Measurements from ENCODE around the gene TMUB1. TPM values are rescaled to one million over a fixed set of nuclear protein-coding genes. Genes with fewer than 3 reads are reported as not detected.
A peak's percentile ranks its signal among the peaks of the same experiment; 100 is the strongest.

Gene TMUB1
- total and polyA plus RNA-seq, 8 donors, result 12.7 to 86.8 (median 63.6) TPM

GRCh38 chr7:151035026-151035717 is 48.1 kb downstream of the TMUB1 start:
- DNase-seq, result no peak
- Histone ChIP-seq H3K4me1 (peaks cover 12 to 35% (median 25%) of the 10 kb centered on the region in 4 donors), H3K36me3 (peaks cover 18 to 66% (median 56%) of the 10 kb centered on the region in 4 donors), H3K9me3 (no peaks in the 10 kb centered on the region), H3K27ac (no peak overlapping the region), H3K4me3 (no peak overlapping the region), H3K27me3 (no peaks in the 10 kb centered on the region)
- TF ChIP-seq CTCF (IDR thresholded peaks at IDR 0.05) (no peak), EP300 (IDR thresholded peaks at IDR 0.05) (no peak), POLR2A (IDR thresholded peaks at IDR 0.05) (no peak), POLR2AphosphoS5 (IDR thresholded peaks at IDR 0.05) (no peak)
- WGBS, 5 donors, result 89 to 92% (median 90%) methylated on average over 15 to 21 of the region's 21 CpGs
- intact Hi-C loops (cut with DNase I; ENCODE audit: low total_unique reads), result no loop called here

GRCh38 chr7:151034312-151035025 is 48.8 kb downstream of the TMUB1 start:
- WGBS, 5 donors, result 91 to 95% (median 94%) methylated on average over 15 to 21 of the region's 21 CpGs
- Histone ChIP-seq H3K9me3 (no peaks in the 10 kb centered on the region), H3K27ac (no peak overlapping the region), H3K4me1 (peaks cover 9 to 37% (median 23%) of the 10 kb centered on the region in 4 donors), H3K27me3 (no peaks in the 10 kb centered on the region), H3K4me3 (no peak overlapping the region), H3K36me3 (peaks cover 18 to 66% (median 56%) of the 10 kb centered on the region in 4 donors)
- no peak for DNase-seq
- TF ChIP-seq EP300 (IDR thresholded peaks at IDR 0.05), result no peak
- TF ChIP-seq POLR2AphosphoS5 (IDR thresholded peaks at IDR 0.05), result no peak
- TF ChIP-seq CTCF (IDR thresholded peaks at IDR 0.05), result no peak
- no peak for TF ChIP-seq POLR2A (IDR thresholded peaks at IDR 0.05)
- intact Hi-C loops (cut with DNase I; ENCODE audit: low total_unique reads), result no loop called here

- 81 to 97% (median 91%) methylated on average over 5 of the region's 5 CpGs for WGBS, 5 donors
- intact Hi-C loops (cut with DNase I; ENCODE audit: low total_unique reads), result no loop called here
- no peaks in the 10 kb centered on the region for H3K27me3 ChIP-seq
- DNase-seq, result no peak
- peaks cover 18 to 66% (median 56%) of the 10 kb centered on the region in 4 donors for H3K36me3 ChIP-seq
- H3K4me1 ChIP-seq, result peaks cover 7 to 37% (median 23%) of the 10 kb centered on the region in 4 donors
- TF ChIP-seq EP300 (IDR thresholded peaks at IDR 0.05), result no peak
- TF ChIP-seq POLR2AphosphoS5 (IDR thresholded peaks at IDR 0.05), result no peak
- no peak for TF ChIP-seq POLR2A (IDR thresholded peaks at IDR 0.05)
- TF ChIP-seq CTCF (IDR thresholded peaks at IDR 0.05), result no peak
- no peak overlapping the region for H3K4me3 ChIP-seq
- no peak overlapping the region for H3K27ac ChIP-seq
- no peaks in the 10 kb centered on the region for H3K9me3 ChIP-seq
Measured at GRCh38 chr7:151033864-151034249, 49.4 kb downstream of the TMUB1 start.

GRCh38 chr7:151032936-151033863 is 50.1 kb downstream of the TMUB1 start:
- peaks cover 18 to 66% (median 56%) of the 10 kb centered on the region in 4 donors for H3K36me3 ChIP-seq
- 83 to 93% (median 88%) methylated on average over 13 to 17 of the region's 17 CpGs for WGBS, 5 donors

More at GRCh38 chr7:151032936-151033863, 50.1 kb downstream of the TMUB1 start:
- Histone ChIP-seq H3K4me3 (no peak overlapping the region), H3K27ac (peak overlapping the region in 1 of 5 donors; percentile 12), H3K9me3 (no peaks in the 10 kb centered on the region), H3K4me1 (peaks cover 5 to 36% (median 20%) of the 10 kb centered on the region in 4 donors), H3K27me3 (no peaks in the 10 kb centered on the region)
- intact Hi-C loops (cut with DNase I; ENCODE audit: low total_unique reads), result no loop called here
- no peak for DNase-seq
- TF ChIP-seq POLR2AphosphoS5 (IDR thresholded peaks at IDR 0.05) (no peak), EP300 (IDR thresholded peaks at IDR 0.05) (no peak), POLR2A (IDR thresholded peaks at IDR 0.05) (no peak), CTCF (IDR thresholded peaks at IDR 0.05) (no peak)
